ENCODE measurements around the gene SPIN2A.
"Not testable (repeated sequence)": the region's sequence is repeated elsewhere in the genome, so short reads cannot be mapped to it uniquely, and the experiment has no call there.

SPIN2A gene

GRCh38 chrX:57102918-57103317 is 34.3 kb downstream of the SPIN2A start:
- not testable (repeated sequence) for DNase-seq (ENCODE audit: low read depth in 2 of 2)

Data from stimulated activated CD8-positive, alpha-beta memory T cell treated with anti-CD3 and anti-CD28 coated beads, Interleukin-15, amount 100 ng/mL, for 4 hours (primary cell).